GM12878 (cell line): ENCODE measurements around the gene ATCAY. TPM values are rescaled to one million over a fixed set of nuclear protein-coding genes. Genes with fewer than 3 reads are reported as not detected.

Source experiments
- ATAC-seq: fragments of 200-7000 bp; cut with Tn5 transposase; 3 replicates; pipeline ENCODE4 v1.9.1; 2020; ENCODE audit warnings: mild to moderate bottlenecking, moderate library complexity
- BruUV-seq: library from RNA; stranded (reverse); fragments of 400-500 nt; replicated peaks from 2 replicates; lab custom pipeline; 2021; lab: Mats Ljungman, UMichigan
- CTCF ChIA-PET: fragments of 300-600 bp; sonication (Branson Sonifier 250); formaldehyde crosslinking; extraction: SDS; loops from one replicate; lab custom pipeline; 2021; ENCODE audit warnings: inconsistent platforms; lab: Yijun Ruan, JAX
- POLR2A ChIA-PET: fragments of 350-600 bp; formaldehyde crosslinking; extraction: SDS; loops from one replicate; lab custom pipeline; 2021; ENCODE audit warnings: inconsistent platforms; lab: Charles Lee
- RAD21 ChIA-PET: fragments of 300-600 bp; sonication (Branson Sonifier 250); formaldehyde crosslinking; loops from one replicate; lab custom pipeline; 2023; ENCODE audit warnings: antibody characterized with exemption; ENCODE audit not compliant: unreplicated experiment; lab: Charles Lee
- SMC1A ChIA-PET: fragments of 300-600 bp; sonication (Branson Sonifier 250); formaldehyde crosslinking; loops from one replicate; lab custom pipeline; 2023; ENCODE audit not compliant: unreplicated experiment, uncharacterized antibody; lab: Charles Lee
- DNase-seq: peaks from one replicate; pipeline ENCODE4 v3.0.0-alpha.2; 2011; ENCODE audit warnings: low read depth, low spot score
- FAIRE-seq: peaks from 3 replicates; lab custom pipeline; 2011; peaks lifted over from hg19 to GRCh38; lab: Jason Lieb, UNC
- H2AFZ ChIP-seq: 2 replicates; pipeline ENCODE4 v1.6.0; 2011; ENCODE audit warnings: low read depth, low read length, control low read depth; ENCODE audit not compliant: control insufficient read depth
- H3K27ac ChIP-seq: 2 replicates; pipeline ENCODE4 v1.5.1; 2011; ENCODE audit warnings: control low read depth; ENCODE audit not compliant: control insufficient read depth, insufficient read depth
- H3K27me3 ChIP-seq, 2 experiments: replicated peaks in 1 of 2; 2 replicates each; pipeline versions ENCODE4 v1.6.0 to v1.6.1; 2011; ENCODE audit warnings: low read length in 1 of 2; ENCODE audit not compliant: control insufficient read depth in 2 of 2, insufficient read depth in 2 of 2
- H3K36me3 ChIP-seq, 2 experiments: 2 replicates each; pipeline ENCODE4 v1.5.1; 2011; ENCODE audit warnings: low read length in 1 of 2; ENCODE audit not compliant: control insufficient read depth in 2 of 2, insufficient read depth in 2 of 2
- H3K4me1 ChIP-seq: 2 replicates; pipeline ENCODE4 v1.6.1; 2011; ENCODE audit warnings: mild to moderate bottlenecking, low read length, moderate library complexity, mixed read lengths; ENCODE audit not compliant: control insufficient read depth, insufficient read depth
- H3K4me2 ChIP-seq: 2 replicates; pipeline ENCODE4 v1.6.0; 2011; ENCODE audit warnings: control low read depth; ENCODE audit not compliant: control insufficient read depth, insufficient read depth
- H3K4me3 ChIP-seq: fragments of 200-600 bp; sonication (generic); 2 replicates; pipeline ENCODE4 v1.5.1; 2016
- H3K79me2 ChIP-seq: 2 replicates; pipeline ENCODE4 v1.6.0; 2011; ENCODE audit warnings: low read length; ENCODE audit not compliant: control insufficient read depth, insufficient read depth
- H3K9ac ChIP-seq: 2 replicates; pipeline ENCODE4 v1.8.0; 2011; ENCODE audit warnings: low read length, control low read depth, mixed read lengths; ENCODE audit not compliant: control insufficient read depth, insufficient read depth
- H3K9me3 ChIP-seq: replicated peaks from 3 replicates; pipeline ENCODE4 v1.5.1; 2011; ENCODE audit warnings: mild to moderate bottlenecking, low read length; ENCODE audit not compliant: control insufficient read depth, insufficient read depth
- H4K20me1 ChIP-seq: 2 replicates; pipeline ENCODE4 v1.6.0; 2011; ENCODE audit not compliant: control insufficient read depth, insufficient read depth
- ATF7 ChIP-seq: fragments of 450-650 bp; IDR thresholded peaks from 2 replicates; pipeline ENCODE4 v1.6.1; 2016; ENCODE audit warnings: low read depth, mild to moderate bottlenecking
- CBX3 ChIP-seq: fragments of 200-600 bp; sonication (generic); IDR thresholded peaks from 2 replicates; pipeline ENCODE4 v1.6.1; 2016; ENCODE audit warnings: low read depth, borderline replicate concordance
- ESRRA ChIP-seq: IDR thresholded peaks from 2 replicates; pipeline ENCODE4 v1.6.1; 2012; ENCODE audit warnings: mild to moderate bottlenecking, low read length, improper control_type of control experiment
- PAX8 ChIP-seq: fragments of 450-650 bp; IDR thresholded peaks from 2 replicates; pipeline ENCODE4 v1.6.1; 2017; ENCODE audit warnings: mild to moderate bottlenecking, moderate library complexity
- PKNOX1 ChIP-seq: fragments of 450-650 bp; IDR thresholded peaks from 2 replicates; pipeline ENCODE4 v1.6.1; 2016; ENCODE audit warnings: mild to moderate bottlenecking
- POLR2AphosphoS2 ChIP-seq: IDR thresholded peaks from 2 replicates; pipeline ENCODE4 v1.6.1; 2011; ENCODE audit warnings: low read depth, mild to moderate bottlenecking, low read length, improper control_type of control experiment, moderate library complexity
- PRDM15 ChIP-seq: fragments of 450-650 bp; formaldehyde crosslinking; IDR thresholded peaks from 2 replicates; pipeline ENCODE4 v1.4.0; 2020; ENCODE audit warnings: mild to moderate bottlenecking, moderate library complexity
- SREBF1 ChIP-seq: IDR thresholded peaks from 2 replicates; pipeline ENCODE4 v1.6.1; 2012; ENCODE audit warnings: mild to moderate bottlenecking, low read length
- YY1 ChIP-seq: IDR thresholded peaks from 2 replicates; pipeline ENCODE4 v1.6.1; 2011; ENCODE audit warnings: low read depth, mild to moderate bottlenecking, low read length
- ZBTB40 ChIP-seq: fragments of 450-650 bp; IDR thresholded peaks from 2 replicates; pipeline ENCODE4 v1.6.1; 2016; ENCODE audit warnings: mild to moderate bottlenecking, moderate library complexity, borderline replicate concordance
- ZNF384 ChIP-seq: IDR thresholded peaks from 2 replicates; pipeline ENCODE4 v1.6.1; 2012; ENCODE audit warnings: low read depth, mild to moderate bottlenecking, low read length, improper control_type of control experiment, borderline replicate concordance
- WGBS: methylation state at CpG from one replicate; pipeline ENCODE4 v1.1.6; 2016; ENCODE audit warnings: low lambda C conversion rate; ENCODE audit not compliant: insufficient replicate concordance, insufficient coverage; ENCODE audit errors: missing lambda C conversion rate; 5-methylcytosine and 5-hydroxymethylcytosine counted together
- in situ Hi-C: fragments of 300-500 bp; cut with MboI; formaldehyde crosslinking; loops from 9 replicates; pipeline ENCODE4 v1.14.3; 2018; ENCODE audit warnings: mixed read lengths
- intact Hi-C: fragments of 100-400 bp; cut with micrococcal nuclease; formaldehyde crosslinking; loops from one replicate; pipeline ENCODE4 v1.14.2; 2022; ENCODE audit not compliant: unreplicated experiment
- polyA plus RNA-seq, 11 experiments: library from polyadenylated mRNA; depleted of rRNA in 4 of 11; unstranded in 6 of 11; stranded (reverse) in 5 of 11; fragments of >200 nt; fragmentation: Nextera tagmentation in 4 of 11; fragmentation: Illumina TruSeq in 1 of 11; extraction: Ambion mirVana in 4 of 11; extraction: Trizol in 1 of 11; gene quantifications; 1 replicate in 1 of 11; 2 replicates in 10 of 11; pipeline versions ENCODE4 v1.2.1 to v1.2.3, GENCODE V29; 2011 to 2016; ENCODE audit warnings: inconsistent platforms in 2 of 11, missing spikeins in 2 of 11, low read depth in 1 of 11
- total RNA-seq, 4 experiments: library from RNA; depleted of rRNA in 3 of 4; stranded (reverse); fragments of >200 nt in 3 of 4; fragmentation: Illumina TruSeq in 1 of 4; extraction: Trizol in 1 of 4; gene quantifications; 2 replicates each; pipeline versions ENCODE4 v1.2.1 to v1.2.3, GENCODE V29; 2013 to 2021

The ATCAY gene
- total and polyA plus RNA-seq, 10 of the 15 experiments (the other 5 are each of a cell fraction or from before 2014, with no cell fraction given): under 0.01 to 0.04 (median 0.02) TPM; not detected in 4

GRCh38 chr19:3842948-3843347 lies 37.5 kb upstream of the ATCAY start (continued):
- TF ChIP-seq PRDM15 (CRISPR knock-in tag) (no peak), SREBF1 (no peak), POLR2AphosphoS2 (no peak)

GRCh38 chr19:3844596-3844995 lies 35.9 kb upstream of the ATCAY start:
- no peaks in the 10 kb centered on the region for H4K20me1 ChIP-seq
- no peak overlapping the region for H3K27ac ChIP-seq
- BruUV-seq: no TSS peak
- WGBS: 17% methylated on average over 5 of the region's 5 CpGs
- no peaks in the 10 kb centered on the region; the same call in 2 of the 3 replicates for H3K9me3 ChIP-seq
- no peaks in the 10 kb centered on the region; a peak in 1 of 4 replicates for H3K27me3 ChIP-seq
- TF ChIP-seq YY1: no peak
- TF ChIP-seq ZNF384: no peak
- TF ChIP-seq CBX3: no peak
- no peak for TF ChIP-seq ATF7
- no peak for TF ChIP-seq ESRRA
- TF ChIP-seq PAX8: no peak
- no peak for TF ChIP-seq PKNOX1
- no peak for TF ChIP-seq ZBTB40
- TF ChIP-seq, all 136 proteins: peak for 0
- no peak for DNase-seq
- FAIRE-seq: no peak
- Histone ChIP-seq H2AFZ (no peak overlapping the region), H3K4me1 (no peaks in the 10 kb centered on the region), H3K36me3 (no peaks in the 10 kb centered on the region), H3K79me2 (no peaks in the 10 kb centered on the region), H3K4me3 (no peak overlapping the region), H3K4me2 (no peak overlapping the region), H3K9ac (no peak overlapping the region)
- POLR2A ChIA-PET: no interaction called here
- no peak for ATAC-seq
- RAD21 ChIA-PET: no interaction called here
- in situ Hi-C loops (no loop called here), intact Hi-C loops (no loop called here)
- SMC1A ChIA-PET: no interaction called here
- CTCF ChIA-PET: no interaction called here
